ENCODE results near the gene KRTAP10-10.

GRCh38 chr21:44614961-44615391 is 22.2 kb upstream of the KRTAP10-10 start:
- no peak for TF ChIP-seq CTCF (IDR thresholded peaks at IDR 0.05)
- no peak for TF ChIP-seq EZH2phosphoT487 (IDR thresholded peaks at IDR 0.05)

Measured in neural progenitor cell (in vitro differentiated cells).